NB4 (cell line): ENCODE data around the gene SLC6A19.

Experiments used
- CTCF ChIP-seq: IDR thresholded peaks from one replicate; pipeline ENCODE4 v1.5.1; 2012; ENCODE audit warnings: low read depth, low read length
- POLR2A ChIP-seq: IDR thresholded peaks from 2 replicates; pipeline ENCODE4 v1.6.1; 2011; ENCODE audit warnings: mild to moderate bottlenecking; ENCODE audit not compliant: insufficient read length; ENCODE audit errors: extremely low read depth

GRCh38 chr5:1194378-1194777, 7.0 kb upstream of the SLC6A19 start:
- TF ChIP-seq CTCF (no peak), POLR2A (no peak)
